Upper lobe of left lung (tissue), 6 donors: ENCODE results near the gene POLR1H. TPM values are rescaled to one million over a fixed set of nuclear protein-coding genes. Genes with fewer than 3 reads are reported as not detected.

Experiments
- ATAC-seq, 2 donors: fragments of 200-7000 bp; cut with Tn5 transposase; one replicate each; pipeline ENCODE4 v1.9.1; 2022; ENCODE audit warnings: mild to moderate bottlenecking in 2 of 2, moderate library complexity in 2 of 2; ENCODE audit not compliant: low FRiP score in 2 of 2
- DNase-seq, 2 donors: peaks; one replicate each; pipeline ENCODE4 v3.0.0-alpha.2; 2019 to 2020
- H3K27ac ChIP-seq, 4 donors: fragments of 200-600 bp; sonication (generic); one replicate each; pipeline ENCODE4 v1.5.1; 2016 to 2019
- H3K27me3 ChIP-seq, 4 donors: fragments of 200-600 bp; sonication (generic); one replicate each; pipeline ENCODE4 v1.5.1; 2017 to 2019
- H3K36me3 ChIP-seq, 4 donors: fragments of 200-600 bp; sonication (generic); one replicate each; pipeline ENCODE4 v1.5.1; 2016 to 2019
- H3K4me1 ChIP-seq, 4 donors: fragments of 200-600 bp; sonication (generic); one replicate each; pipeline ENCODE4 v1.5.1; 2018 to 2019
- H3K4me3 ChIP-seq, 4 donors: fragments of 200-600 bp; sonication (generic); one replicate each; pipeline ENCODE4 v1.5.1; 2017 to 2019; ENCODE audit warnings: mild to moderate bottlenecking in 2 of 4, moderate library complexity in 1 of 4
- H3K9me3 ChIP-seq, 4 donors: fragments of 200-600 bp; sonication (generic); one replicate each; pipeline ENCODE4 v1.5.1; 2018 to 2019
- CTCF ChIP-seq, 6 experiments: fragments of 450-650 bp in 4 of 6; fragments of 200-600 bp in 2 of 6; sonication (generic) in 2 of 6; IDR thresholded peaks; one replicate each; pipeline ENCODE4 v1.5.1; 2016 to 2019; ENCODE audit warnings: antibody characterized with exemption in 6 of 6
- EP300 ChIP-seq, 4 donors: sonication (generic); formaldehyde crosslinking; IDR thresholded peaks; one replicate each; pipeline ENCODE4 v1.5.1; 2017; ENCODE audit warnings: antibody characterized with exemption in 4 of 4, control low read depth in 2 of 4
- POLR2A ChIP-seq, 4 donors: fragments of 450-650 bp; IDR thresholded peaks; one replicate each; pipeline ENCODE4 v1.5.1; 2016 to 2017; ENCODE audit warnings: antibody characterized with exemption in 4 of 4, mild to moderate bottlenecking in 2 of 4
- POLR2AphosphoS5 ChIP-seq, 2 donors: sonication (generic); formaldehyde crosslinking; IDR thresholded peaks; one replicate each; pipeline ENCODE4 v1.5.1; 2017; ENCODE audit warnings: antibody characterized with exemption in 2 of 2
- WGBS, 2 donors: methylation state at CpG; one replicate each; pipeline ENCODE4 v1.1.5; 2017 to 2018; 5-methylcytosine and 5-hydroxymethylcytosine counted together
- total RNA-seq, 6 donors: library from RNA; depleted of rRNA in 4 of 6; stranded (reverse); fragments of >200 nt in 4 of 6; gene quantifications; one replicate each; pipeline versions ENCODE4 v1.1.0 to v1.2.1, GENCODE V29; 2016 to 2021
- donor health status: DM: no; HTN: no; CAD: no; lungs with moderate emphysema.
- donor health status: DM: no; HTN: yes; CAD: no; lungs with severe emphysema.

Gene POLR1H
- total RNA-seq, 6 donors from 2014 or later = 14.9 to 23.6 (median 19.7) TPM

- Histone ChIP-seq H3K4me1 (no peaks in the 10 kb centered on the region), H3K4me3 (no peak overlapping the region), H3K27ac (no peak overlapping the region), H3K9me3 (no peaks in the 10 kb centered on the region), H3K27me3 (no peaks in the 10 kb centered on the region), H3K36me3 (no peaks in the 10 kb centered on the region)
- TF ChIP-seq POLR2AphosphoS5 (IDR thresholded peaks at IDR 0.05) (no peak), CTCF (IDR thresholded peaks at IDR 0.05) (no peak), POLR2A (IDR thresholded peaks at IDR 0.05) (no peak), EP300 (IDR thresholded peaks at IDR 0.05) (no peak)
- DNase-seq (no peak), ATAC-seq (no peak)
- WGBS, 2 donors = 43 to 53% methylated on average over 1 of the region's 1 CpG
These were observed 18.2 kb upstream of the POLR1H start for GRCh38 chr6:30042914-30043313.

- DNase-seq (no peak), ATAC-seq (no peak)
- H3K4me3 ChIP-seq = no peak overlapping the region
- TF ChIP-seq CTCF (IDR thresholded peaks at IDR 0.05) (no peak), EP300 (IDR thresholded peaks at IDR 0.05) (no peak), POLR2A (IDR thresholded peaks at IDR 0.05) (no peak), POLR2AphosphoS5 (IDR thresholded peaks at IDR 0.05) (no peak)
- H3K9me3 ChIP-seq = no peaks in the 10 kb centered on the region
- H3K27me3 ChIP-seq = no peaks in the 10 kb centered on the region
- no peaks in the 10 kb centered on the region for H3K36me3 ChIP-seq
- WGBS, 2 donors = 91 to 93% methylated on average over 2 of the region's 2 CpGs
- H3K27ac ChIP-seq = no peak overlapping the region
- H3K4me1 ChIP-seq = no peaks in the 10 kb centered on the region
These were observed 17.3 kb upstream of the POLR1H start for GRCh38 chr6:30043744-30044143.

- no peak overlapping the region for H3K4me3 ChIP-seq
- ATAC-seq (no peak), DNase-seq (no peak)
- TF ChIP-seq POLR2A (IDR thresholded peaks at IDR 0.05) (no peak), CTCF (IDR thresholded peaks at IDR 0.05) (no peak), EP300 (IDR thresholded peaks at IDR 0.05) (no peak), POLR2AphosphoS5 (IDR thresholded peaks at IDR 0.05) (no peak)
- H3K4me1 ChIP-seq = no peaks in the 10 kb centered on the region
- WGBS, 2 donors = 64 to 66% methylated on average over 2 of the region's 2 CpGs
- H3K9me3 ChIP-seq = no peaks in the 10 kb centered on the region
- no peaks in the 10 kb centered on the region for H3K27me3 ChIP-seq
- H3K27ac ChIP-seq = no peak overlapping the region
- no peaks in the 10 kb centered on the region for H3K36me3 ChIP-seq
These were observed 16.4 kb upstream of the POLR1H start for GRCh38 chr6:30044630-30045029.

- Histone ChIP-seq H3K36me3 (no peaks in the 10 kb centered on the region), H3K4me3 (no peak overlapping the region), H3K27me3 (no peaks in the 10 kb centered on the region), H3K4me1 (no peaks in the 10 kb centered on the region), H3K27ac (no peak overlapping the region), H3K9me3 (no peaks in the 10 kb centered on the region)
- ATAC-seq (no peak), DNase-seq (no peak)
- 69 to 74% methylated on average over 2 of the region's 2 CpGs for WGBS, 2 donors
- TF ChIP-seq POLR2AphosphoS5 (IDR thresholded peaks at IDR 0.05) = no peak
- no peak for TF ChIP-seq EP300 (IDR thresholded peaks at IDR 0.05)
- TF ChIP-seq CTCF (IDR thresholded peaks at IDR 0.05) = no peak
- no peak for TF ChIP-seq POLR2A (IDR thresholded peaks at IDR 0.05)
These were observed 13.8 kb upstream of the POLR1H start for GRCh38 chr6:30047220-30047619.

GRCh38 chr6:30053682-30054081 is 7.4 kb upstream of the POLR1H start:
- DNase-seq = no peak
- no peaks in the 10 kb centered on the region for H3K27me3 ChIP-seq
- TF ChIP-seq EP300 (IDR thresholded peaks at IDR 0.05) = no peak

More at GRCh38 chr6:30053682-30054081, 7.4 kb upstream of the POLR1H start:
- no peaks in the 10 kb centered on the region for H3K9me3 ChIP-seq
- no peaks in the 10 kb centered on the region for H3K4me1 ChIP-seq
- ATAC-seq = no peak
- H3K4me3 ChIP-seq = no peak overlapping the region
- 90 to 94% methylated on average over 3 of the region's 3 CpGs for WGBS, 2 donors
- no peak overlapping the region for H3K27ac ChIP-seq
- H3K36me3 ChIP-seq = peaks cover 0 to 11% (median 2%) of the 10 kb centered on the region in 4 donors
